ENCODE measurements around the gene MKNK1.

The MKNK1 gene

GRCh38 chr1:46520063-46520911 lies 83.8 kb downstream of the MKNK1 start:
- no peak for DNase-seq

DNA sequence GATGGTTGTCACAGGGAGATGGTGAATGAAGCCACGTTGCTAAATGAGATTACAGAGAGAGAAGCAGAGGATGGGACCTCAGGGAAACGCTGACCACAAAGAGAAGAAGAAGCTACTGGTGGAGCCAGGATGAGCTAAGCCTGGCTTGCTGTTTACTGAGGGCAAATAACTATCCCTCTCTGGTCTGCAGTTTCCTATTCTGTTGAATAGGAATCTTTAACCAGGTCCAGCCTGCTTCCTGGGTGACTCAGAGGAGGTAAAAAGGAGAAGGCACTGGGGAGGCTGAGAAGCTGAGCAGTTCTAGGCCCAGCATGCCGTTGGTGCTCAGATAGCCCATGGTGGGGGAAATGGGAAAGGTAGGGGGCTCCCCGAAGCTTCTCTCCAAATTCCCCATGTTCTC lies 84.9 kb downstream of the MKNK1 start:
- DNase-seq, result no peak

- DNase-seq, result no peak
Measured at GRCh38 chr1:46517932-46518498, 86.1 kb downstream of the MKNK1 start.

- no peak for DNase-seq
Measured at GRCh38 chr1:46517010-46517600, 87.0 kb downstream of the MKNK1 start.

DNA sequence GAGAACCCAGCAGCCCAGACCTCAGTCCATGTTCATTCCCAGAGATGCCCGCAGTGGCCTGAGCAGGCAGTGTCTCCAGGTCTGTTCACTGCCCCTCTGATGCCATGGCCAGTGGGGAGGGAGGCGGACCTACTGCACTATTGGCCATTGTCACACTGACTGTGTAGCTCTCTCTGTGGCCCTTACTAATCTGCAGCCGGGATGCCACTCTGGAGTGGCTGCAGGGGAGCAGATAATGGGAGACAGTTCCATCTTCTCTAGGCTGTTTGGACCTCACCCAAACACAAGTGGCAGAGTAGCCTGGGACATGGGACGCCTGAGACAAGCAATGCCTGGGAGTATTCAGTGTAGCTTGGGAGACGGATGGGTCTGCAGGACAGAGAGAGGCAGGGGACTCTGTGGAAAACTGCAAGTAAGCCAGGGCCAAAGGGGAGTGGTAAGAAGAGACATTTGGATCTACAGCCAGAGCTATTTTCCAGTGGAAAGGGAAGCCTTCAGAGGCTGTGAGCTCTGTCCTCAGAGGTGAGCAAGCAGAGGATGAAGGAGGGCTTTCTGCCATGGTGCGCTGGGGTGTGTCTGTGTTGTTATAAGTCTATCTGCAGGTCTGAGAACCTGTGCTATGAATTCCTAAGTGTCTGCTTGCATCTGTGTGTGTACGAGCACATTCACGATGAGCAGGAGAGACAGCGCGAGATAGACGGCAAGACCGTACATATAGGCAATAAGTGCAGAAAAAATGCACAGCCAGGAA lies 87.7 kb downstream of the MKNK1 start:
- DNase-seq, result no peak

DNA sequence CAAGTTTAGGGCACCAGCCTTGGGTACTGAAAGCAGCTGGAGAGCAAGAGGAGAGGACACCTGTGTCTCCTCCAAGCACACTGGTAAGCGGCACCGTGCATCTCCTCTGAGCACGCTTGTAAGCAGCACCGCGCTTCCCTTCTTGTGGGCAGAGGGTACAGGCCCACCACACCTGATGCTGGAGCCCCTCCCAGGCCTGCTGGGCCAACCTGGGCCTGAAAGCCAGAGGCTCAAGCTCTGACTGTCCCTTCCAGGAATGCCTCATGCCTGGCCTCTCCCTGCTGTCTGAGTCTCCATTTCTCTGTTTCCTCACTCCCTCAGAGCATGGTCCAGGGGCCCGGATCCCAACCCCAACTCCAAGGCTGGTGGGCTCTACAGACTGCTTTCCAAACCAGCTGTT lies 88.5 kb downstream of the MKNK1 start:
- no peak for DNase-seq

DNA sequence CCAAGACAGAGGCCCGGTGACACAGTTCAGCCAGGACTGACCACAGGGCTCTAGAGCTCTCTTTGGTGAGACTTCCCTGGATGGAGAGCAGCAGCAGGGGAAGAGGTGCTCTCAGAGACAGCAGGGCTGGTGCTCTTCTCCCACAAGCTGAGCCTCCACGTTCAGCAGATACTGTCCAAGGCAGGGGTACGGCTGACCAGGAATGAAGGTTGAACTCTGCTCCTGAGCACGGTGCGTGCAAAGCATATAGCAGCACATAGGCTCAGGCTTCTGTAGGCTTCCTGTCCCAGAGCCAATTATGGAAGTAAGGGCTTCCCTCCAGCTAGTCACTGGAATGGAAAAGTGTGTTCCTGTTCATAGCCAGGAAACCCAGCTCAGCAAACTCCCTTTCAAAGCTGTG lies 90.5 kb downstream of the MKNK1 start:
- no peak for DNase-seq

DNA sequence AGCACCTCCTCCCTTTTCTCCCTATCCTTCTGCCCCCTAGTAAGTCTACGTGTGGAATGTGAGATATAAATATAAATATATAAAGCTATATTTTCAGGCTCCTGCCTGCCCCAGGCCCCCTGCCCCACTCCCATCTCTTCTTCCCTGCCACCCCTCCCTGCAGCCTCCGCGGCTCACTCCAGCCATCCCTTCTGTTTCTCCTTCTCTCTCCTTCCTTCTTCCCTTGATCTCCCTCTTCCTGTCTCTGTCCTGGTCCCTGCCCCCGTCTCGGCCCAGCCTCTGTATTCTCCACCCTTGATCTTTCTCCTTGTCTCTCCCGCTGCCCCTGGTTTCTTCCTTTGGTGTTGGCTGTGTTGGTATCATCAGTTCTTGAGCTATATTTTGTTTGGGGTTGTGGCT lies 91.3 kb downstream of the MKNK1 start:
- no peak for DNase-seq

- DNase-seq, result no peak
Measured at GRCh38 chr1:46512135-46512791, 91.8 kb downstream of the MKNK1 start.

DNA sequence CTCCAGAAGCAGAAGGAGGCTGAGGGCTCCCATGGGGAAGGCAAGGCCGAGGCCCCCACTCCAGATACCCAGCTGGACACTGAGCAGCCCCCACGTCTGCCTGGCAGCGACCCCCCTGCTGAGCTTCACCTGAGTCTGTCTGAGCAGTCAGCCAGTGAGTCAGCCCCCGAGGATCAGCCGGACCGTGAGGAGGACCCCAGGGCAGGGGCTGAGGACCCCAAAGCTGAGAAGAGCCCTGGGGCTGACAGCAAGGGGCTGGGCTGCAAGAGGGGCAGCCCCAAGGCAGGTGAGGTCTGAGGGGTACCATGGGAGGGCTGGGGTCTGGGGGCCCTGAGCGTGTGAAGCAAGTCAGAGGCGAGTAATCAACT lies 93.1 kb downstream of the MKNK1 start:
- no peak for DNase-seq

GRCh38 chr1:46510341-46510997 lies 93.6 kb downstream of the MKNK1 start:
- no peak for DNase-seq

DNA sequence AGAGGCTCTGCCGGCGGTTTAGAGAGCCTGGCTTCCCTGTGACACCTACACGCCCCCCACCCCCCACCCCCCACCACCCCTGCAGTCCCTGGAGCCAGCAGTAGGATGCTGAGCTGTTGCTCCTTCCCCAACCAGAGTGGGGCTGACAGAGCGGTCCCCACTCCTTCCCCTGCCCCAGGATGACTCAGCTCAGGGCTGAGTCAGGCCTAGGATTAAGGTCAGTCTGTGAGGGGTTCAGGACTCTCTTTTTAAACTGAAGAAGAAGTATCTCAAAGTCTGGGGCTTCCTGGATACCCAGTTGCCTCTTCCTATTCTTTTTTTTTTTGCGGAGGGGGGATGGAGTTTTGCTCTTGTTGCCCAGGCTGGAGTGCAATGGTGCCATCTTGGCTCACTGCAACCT lies 95.3 kb downstream of the MKNK1 start:
- no peak for DNase-seq

Measured in SHP77 (cell line).